SK-N-SH treated with all-trans-retinoic acid at 6 μM for 48 hours (cell line): ENCODE measurements around the gene TIAM1.

Source experiments
- ESRRG ChIP-seq: fragments of 250-450 bp; sonication (Bioruptor Pico); IDR thresholded peaks from 2 replicates; pipeline ENCODE4 v1.6.1; 2021; ENCODE audit warnings: mild to moderate bottlenecking
- PATZ1 ChIP-seq: fragments of 250-450 bp; sonication (Bioruptor Pico); IDR thresholded peaks from 2 replicates; pipeline ENCODE4 v1.8.0; 2020; ENCODE audit warnings: mild to moderate bottlenecking, moderate library complexity, borderline replicate concordance
- TCF4 ChIP-seq: fragments of 250-450 bp; sonication (Bioruptor Pico); IDR thresholded peaks from 2 replicates; pipeline ENCODE4 v1.8.0; 2021; ENCODE audit warnings: mild to moderate bottlenecking, moderate library complexity, borderline replicate concordance

GRCh38 chr21:31286621-31287020 is 57.4 kb downstream of the TIAM1 start:
- TF ChIP-seq TCF4 (CRISPR knock-in tag) (no peak), PATZ1 (no peak), ESRRG (no peak)
